ENCODE results near the gene CNTRL.

DNA sequence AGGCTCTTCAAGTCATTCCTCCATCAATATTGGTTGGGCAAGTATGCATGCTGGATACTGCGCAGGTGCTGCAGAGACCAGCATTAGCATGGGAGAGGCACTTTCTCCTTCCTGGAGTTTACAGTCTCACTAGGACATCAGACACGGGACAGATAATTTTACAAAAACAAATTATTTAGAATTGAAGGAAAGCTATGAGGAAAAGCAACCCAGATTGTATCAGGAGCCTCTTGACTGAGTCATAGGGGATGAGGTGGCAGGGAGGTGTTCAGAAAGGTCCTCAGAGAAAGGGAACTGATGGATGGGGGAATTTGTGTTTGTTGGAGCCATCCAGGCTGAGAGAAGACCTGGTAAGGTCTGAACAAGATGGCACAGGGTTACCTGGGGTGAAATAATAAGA lies 151.4 kb downstream of the CNTRL start:
- TF ChIP-seq SP1 (IDR thresholded peaks at IDR 0.05; ENCODE audit: low read depth) (no peak), CEBPB (IDR thresholded peaks at IDR 0.05; ENCODE audit: low read depth) (no peak), RAD21 (IDR thresholded peaks at IDR 0.05; ENCODE audit: low read depth) (no peak)
- TF ChIP-seq, protein P1, sequence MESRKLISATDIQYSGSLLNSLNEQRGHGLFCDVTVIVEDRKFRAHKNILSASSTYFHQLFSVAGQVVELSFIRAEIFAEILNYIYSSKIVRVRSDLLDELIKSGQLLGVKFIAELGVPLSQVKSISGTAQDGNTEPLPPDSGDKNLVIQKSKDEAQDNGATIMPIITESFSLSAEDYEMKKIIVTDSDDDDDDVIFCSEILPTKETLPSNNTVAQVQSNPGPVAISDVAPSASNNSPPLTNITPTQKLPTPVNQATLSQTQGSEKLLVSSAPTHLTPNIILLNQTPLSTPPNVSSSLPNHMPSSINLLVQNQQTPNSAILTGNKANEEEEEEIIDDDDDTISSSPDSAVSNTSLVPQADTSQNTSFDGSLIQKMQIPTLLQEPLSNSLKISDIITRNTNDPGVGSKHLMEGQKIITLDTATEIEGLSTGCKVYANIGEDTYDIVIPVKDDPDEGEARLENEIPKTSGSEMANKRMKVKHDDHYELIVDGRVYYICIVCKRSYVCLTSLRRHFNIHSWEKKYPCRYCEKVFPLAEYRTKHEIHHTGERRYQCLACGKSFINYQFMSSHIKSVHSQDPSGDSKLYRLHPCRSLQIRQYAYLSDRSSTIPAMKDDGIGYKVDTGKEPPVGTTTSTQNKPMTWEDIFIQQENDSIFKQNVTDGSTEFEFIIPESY (IDR thresholded peaks at IDR 0.05; ENCODE audit: extremely low read depth, insufficient replicate concordance, low read length) = no peak
